IPS-18a (cell line): ENCODE data around the gene SPECC1L.
"Not testable (repeated sequence)": the region's sequence is repeated elsewhere in the genome, so short reads cannot be mapped to it uniquely, and the experiment has no call there.

Experiments used
- H3K27ac ChIP-seq: one replicate; pipeline ENCODE4 v1.5.1; 2013; ENCODE audit warnings: low read length
- H3K27me3 ChIP-seq: one replicate; pipeline ENCODE4 v1.6.1; 2013; ENCODE audit warnings: mild to moderate bottlenecking, low read length; ENCODE audit not compliant: control insufficient read depth, insufficient read depth
- H3K36me3 ChIP-seq: one replicate; pipeline ENCODE4 v1.6.1; 2013; ENCODE audit warnings: low read depth, low read length; ENCODE audit not compliant: control insufficient read depth
- H3K4me1 ChIP-seq: one replicate; pipeline ENCODE4 v1.6.1; 2013; ENCODE audit warnings: low read depth, low read length; ENCODE audit not compliant: control insufficient read depth
- H3K4me3 ChIP-seq: one replicate; pipeline ENCODE4 v1.5.1; 2013; ENCODE audit warnings: low read length
- H3K9ac ChIP-seq: one replicate; pipeline ENCODE4 v1.6.1; 2013; ENCODE audit warnings: mild to moderate bottlenecking, low read length, moderate library complexity
- H3K9me3 ChIP-seq: one replicate; pipeline ENCODE4 v1.6.1; 2013; ENCODE audit warnings: low read depth, low read length; ENCODE audit not compliant: control insufficient read depth

Gene SPECC1L

GRCh38 chr22:24248611-24249010 is 22.0 kb upstream of the SPECC1L start:
- H3K4me3 ChIP-seq, H3K36me3 ChIP-seq, H3K27ac ChIP-seq, H3K27me3 ChIP-seq, H3K9me3 ChIP-seq, H3K9ac ChIP-seq, H3K4me1 ChIP-seq: not testable (repeated sequence)

DNA sequence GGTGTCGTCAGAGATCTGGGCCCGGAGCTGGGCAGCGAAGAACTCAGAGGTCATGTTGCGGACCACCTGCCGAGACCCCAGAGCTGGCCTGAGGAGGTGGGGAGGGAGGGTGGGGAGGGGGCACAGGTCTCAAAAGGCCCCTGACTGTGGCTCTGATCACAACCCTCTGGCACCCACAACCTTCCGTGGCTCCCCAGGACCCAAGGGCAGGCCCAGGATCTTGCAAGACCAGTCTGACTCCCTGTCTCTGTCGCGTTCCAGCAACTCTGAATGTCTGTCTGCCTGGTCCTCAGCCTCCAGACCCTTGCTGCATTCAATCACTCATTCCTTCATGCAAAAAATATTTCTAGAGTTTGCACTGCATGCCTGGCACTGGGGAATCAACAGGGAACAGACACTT is 21.2 kb upstream of the SPECC1L start:
- not testable (repeated sequence) for H3K27ac ChIP-seq, H3K9ac ChIP-seq, H3K4me3 ChIP-seq, H3K4me1 ChIP-seq, H3K36me3 ChIP-seq, H3K9me3 ChIP-seq, H3K27me3 ChIP-seq

DNA sequence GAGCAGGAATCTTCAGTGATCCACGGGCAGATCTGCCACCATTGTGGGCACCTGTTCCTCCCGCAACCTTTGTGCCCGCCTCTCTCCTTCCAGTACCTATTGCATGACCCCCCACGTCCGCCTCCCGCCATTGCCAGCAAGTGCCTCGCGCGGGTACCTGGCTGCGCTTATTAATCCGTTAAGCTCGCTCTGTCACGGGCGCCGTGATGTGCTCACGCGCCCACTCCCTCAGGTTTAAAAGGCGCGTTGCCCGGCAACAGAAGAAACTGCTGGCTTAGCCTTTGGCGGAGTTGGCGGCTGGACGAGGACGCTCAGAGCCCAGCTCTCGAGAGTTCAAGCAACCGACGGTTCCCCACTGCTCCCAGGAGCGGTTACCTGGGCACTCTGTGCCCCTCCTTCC is 19.3 kb upstream of the SPECC1L start:
- H3K27ac ChIP-seq, H3K36me3 ChIP-seq: not testable (repeated sequence)

DNA sequence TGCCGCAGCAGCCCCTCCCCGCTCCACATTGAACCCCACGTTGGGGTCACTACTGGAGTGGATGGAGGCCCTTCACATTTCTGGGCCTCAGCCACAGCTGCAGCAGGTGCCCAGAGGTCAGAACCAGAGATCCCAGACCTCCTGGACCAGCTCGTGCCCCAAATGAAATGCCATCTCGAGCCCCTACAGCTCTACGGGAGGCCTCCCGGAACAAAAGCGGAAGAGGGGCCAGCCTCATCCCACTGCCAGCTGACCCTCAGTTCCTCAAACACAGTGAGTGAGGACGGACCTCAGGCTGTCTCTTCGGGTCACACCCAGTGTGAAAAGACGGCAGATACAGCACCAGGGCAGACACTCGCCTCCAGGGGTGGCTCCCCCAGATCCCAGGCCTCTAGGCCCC is 17.5 kb upstream of the SPECC1L start:
- not testable (repeated sequence) for H3K4me3 ChIP-seq, H3K9me3 ChIP-seq, H3K4me1 ChIP-seq, H3K9ac ChIP-seq, H3K36me3 ChIP-seq, H3K27me3 ChIP-seq, H3K27ac ChIP-seq

More for the DNA sequence above, 19.3 kb upstream of the SPECC1L start:
- H3K4me1 ChIP-seq, H3K27me3 ChIP-seq, H3K4me3 ChIP-seq, H3K9ac ChIP-seq, H3K9me3 ChIP-seq: not testable (repeated sequence)

DNA sequence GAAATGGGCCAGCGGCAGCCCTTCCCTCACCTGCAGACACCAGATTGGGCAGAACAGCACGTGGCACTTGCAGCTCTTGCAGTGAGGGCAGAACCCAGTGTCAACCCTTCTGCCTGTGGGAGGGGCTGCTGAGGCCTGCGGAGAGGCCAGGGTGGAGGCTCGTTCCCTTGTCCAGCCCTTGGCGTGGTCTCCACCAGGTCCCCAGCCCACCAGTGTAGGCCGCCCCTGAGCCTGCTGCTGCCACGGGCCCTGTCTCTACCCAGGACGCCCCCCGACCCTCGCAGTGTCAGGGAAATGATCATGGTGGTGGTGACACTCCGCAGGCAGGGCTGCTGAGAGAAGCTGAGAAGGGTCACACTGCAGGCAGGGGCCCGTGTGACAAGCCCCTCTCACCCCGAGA is 14.5 kb upstream of the SPECC1L start:
- not testable (repeated sequence) for H3K9ac ChIP-seq, H3K4me1 ChIP-seq, H3K36me3 ChIP-seq, H3K4me3 ChIP-seq, H3K27me3 ChIP-seq, H3K9me3 ChIP-seq, H3K27ac ChIP-seq

GRCh38 chr22:24256736-24257135 is 13.9 kb upstream of the SPECC1L start:
- H3K4me1 ChIP-seq, H3K27ac ChIP-seq, H3K9me3 ChIP-seq, H3K4me3 ChIP-seq, H3K27me3 ChIP-seq, H3K9ac ChIP-seq, H3K36me3 ChIP-seq: not testable (repeated sequence)

- not testable (repeated sequence) for H3K27me3 ChIP-seq, H3K36me3 ChIP-seq, H3K4me1 ChIP-seq, H3K9ac ChIP-seq, H3K27ac ChIP-seq, H3K4me3 ChIP-seq, H3K9me3 ChIP-seq
Measured at GRCh38 chr22:24259459-24259858, 11.2 kb upstream of the SPECC1L start.

DNA sequence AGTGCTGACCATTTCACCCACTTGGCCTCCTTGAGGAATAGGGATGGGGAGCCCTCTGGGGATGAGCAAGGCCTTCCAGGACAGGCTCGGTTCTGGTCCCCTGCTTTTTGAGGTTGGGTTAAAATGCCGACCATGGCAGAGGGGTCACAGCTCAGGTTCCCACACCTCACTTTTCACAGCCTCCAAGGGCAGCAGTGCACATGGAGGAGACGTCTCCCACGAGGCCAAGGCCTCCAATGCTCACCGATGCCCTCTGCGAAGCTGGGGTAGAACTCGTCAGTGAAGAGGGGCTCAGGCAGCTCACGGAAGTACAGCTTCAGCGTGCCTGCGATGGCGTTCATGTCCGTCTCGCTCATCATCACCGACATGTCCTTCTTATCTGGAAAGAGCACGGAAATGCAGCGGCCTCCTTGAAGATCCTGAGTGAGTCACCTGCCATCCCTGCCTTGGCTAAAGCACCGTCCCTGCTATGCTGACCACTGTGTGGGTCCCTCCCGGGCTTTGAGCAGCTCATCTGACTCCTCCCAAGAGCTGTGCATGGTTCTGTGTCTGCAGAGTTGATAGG is 8.4 kb upstream of the SPECC1L start:
- H3K4me3 ChIP-seq, H3K27me3 ChIP-seq, H3K36me3 ChIP-seq, H3K4me1 ChIP-seq, H3K9ac ChIP-seq, H3K9me3 ChIP-seq, H3K27ac ChIP-seq: not testable (repeated sequence)

GRCh38 chr22:24263479-24263878 is 7.2 kb upstream of the SPECC1L start:
- not testable (repeated sequence) for H3K9me3 ChIP-seq, H3K9ac ChIP-seq, H3K36me3 ChIP-seq, H3K27ac ChIP-seq, H3K27me3 ChIP-seq, H3K4me1 ChIP-seq, H3K4me3 ChIP-seq

DNA sequence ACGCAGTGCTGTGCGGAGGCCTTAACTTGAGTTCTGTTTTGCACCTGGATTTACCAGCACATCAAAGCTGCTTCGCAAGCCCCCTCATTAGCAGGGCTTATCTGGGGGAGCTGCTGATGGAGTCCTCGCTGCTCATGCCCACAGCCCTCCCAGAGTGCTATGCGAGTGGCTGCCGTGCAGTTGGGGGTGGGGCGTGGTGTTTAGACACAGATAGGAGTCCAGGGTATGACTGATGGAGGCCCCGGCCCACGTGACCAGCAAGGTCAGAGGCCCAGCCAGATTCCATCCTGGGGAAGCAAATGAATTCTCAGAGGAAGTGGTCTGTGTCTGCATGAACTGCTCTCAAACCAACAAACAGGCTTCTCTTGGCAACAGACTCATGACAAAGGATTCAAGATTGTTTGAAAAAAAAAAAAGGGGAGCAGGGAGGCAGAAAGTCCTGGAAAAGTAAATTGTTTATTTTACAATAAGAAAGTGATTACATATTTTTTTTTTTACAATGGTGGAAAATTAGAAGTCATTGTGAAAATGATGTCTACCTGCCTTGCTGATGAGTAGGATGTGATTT is 6.2 kb upstream of the SPECC1L start:
- not testable (repeated sequence) for H3K36me3 ChIP-seq, H3K9ac ChIP-seq, H3K27ac ChIP-seq, H3K9me3 ChIP-seq, H3K27me3 ChIP-seq, H3K4me1 ChIP-seq, H3K4me3 ChIP-seq

DNA sequence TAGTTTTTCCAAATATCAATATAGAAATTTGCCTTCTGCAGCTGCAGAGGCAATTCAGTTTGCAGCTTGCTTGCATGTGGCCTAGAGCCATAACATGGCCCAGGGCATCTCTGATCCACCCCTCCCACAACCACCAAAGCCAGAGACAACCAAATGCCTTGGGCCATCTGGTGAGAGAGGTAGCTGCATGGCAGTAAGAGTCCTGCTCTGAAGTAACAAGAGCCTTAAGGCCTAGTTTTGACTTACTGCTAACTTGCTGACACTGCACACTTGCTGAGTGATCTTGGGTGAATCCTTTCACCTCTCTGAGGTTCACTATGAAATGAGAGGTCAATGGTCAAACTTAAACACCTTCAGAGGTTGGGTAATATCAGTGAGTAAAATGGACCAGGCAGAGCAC is 4.9 kb upstream of the SPECC1L start:
- Histone ChIP-seq H3K27ac (no peak overlapping the region), H3K36me3 (no peaks in the 10 kb centered on the region), H3K4me3 (no peak overlapping the region), H3K9ac (no peak overlapping the region), H3K9me3 (no peaks in the 10 kb centered on the region), H3K4me1 (no peaks in the 10 kb centered on the region), H3K27me3 (no peaks in the 10 kb centered on the region)

DNA sequence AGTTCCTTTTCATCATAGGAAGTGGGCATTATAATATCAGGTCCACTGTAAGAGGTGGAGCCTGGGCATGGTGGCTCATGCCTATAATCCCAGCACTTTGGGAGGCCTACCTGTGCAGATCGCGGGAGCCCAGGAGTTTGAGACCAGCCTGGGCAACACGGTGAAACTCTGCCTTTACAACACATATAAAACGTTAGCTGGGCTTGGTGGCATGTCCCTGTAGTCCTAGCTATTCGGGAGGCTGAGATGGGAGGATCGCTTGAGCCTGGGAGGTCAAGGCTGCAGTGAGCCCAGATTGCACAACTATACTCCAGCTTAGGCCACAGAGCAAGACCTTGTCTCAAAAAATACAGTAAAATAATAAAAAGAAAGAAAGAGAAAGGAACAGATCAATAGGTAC is 4.1 kb upstream of the SPECC1L start:
- not testable (repeated sequence) for H3K36me3 ChIP-seq, H3K27ac ChIP-seq, H3K4me1 ChIP-seq, H3K9ac ChIP-seq, H3K27me3 ChIP-seq, H3K9me3 ChIP-seq, H3K4me3 ChIP-seq
